HL-60/S4 treated with phorbol 12-myristate 13-acetate at 8.2 ng/mL for 4 days and 3 days (cell line): Measurements from ENCODE around the gene IFITM2.

Experiments
- in situ Hi-C: fragments of 300-500 bp; cut with MboI; formaldehyde crosslinking; loops from 2 replicates; pipeline ENCODE4 v1.15.0; 2022; ENCODE audit warnings: low sequenced_read_pairs

Gene IFITM2

DNA sequence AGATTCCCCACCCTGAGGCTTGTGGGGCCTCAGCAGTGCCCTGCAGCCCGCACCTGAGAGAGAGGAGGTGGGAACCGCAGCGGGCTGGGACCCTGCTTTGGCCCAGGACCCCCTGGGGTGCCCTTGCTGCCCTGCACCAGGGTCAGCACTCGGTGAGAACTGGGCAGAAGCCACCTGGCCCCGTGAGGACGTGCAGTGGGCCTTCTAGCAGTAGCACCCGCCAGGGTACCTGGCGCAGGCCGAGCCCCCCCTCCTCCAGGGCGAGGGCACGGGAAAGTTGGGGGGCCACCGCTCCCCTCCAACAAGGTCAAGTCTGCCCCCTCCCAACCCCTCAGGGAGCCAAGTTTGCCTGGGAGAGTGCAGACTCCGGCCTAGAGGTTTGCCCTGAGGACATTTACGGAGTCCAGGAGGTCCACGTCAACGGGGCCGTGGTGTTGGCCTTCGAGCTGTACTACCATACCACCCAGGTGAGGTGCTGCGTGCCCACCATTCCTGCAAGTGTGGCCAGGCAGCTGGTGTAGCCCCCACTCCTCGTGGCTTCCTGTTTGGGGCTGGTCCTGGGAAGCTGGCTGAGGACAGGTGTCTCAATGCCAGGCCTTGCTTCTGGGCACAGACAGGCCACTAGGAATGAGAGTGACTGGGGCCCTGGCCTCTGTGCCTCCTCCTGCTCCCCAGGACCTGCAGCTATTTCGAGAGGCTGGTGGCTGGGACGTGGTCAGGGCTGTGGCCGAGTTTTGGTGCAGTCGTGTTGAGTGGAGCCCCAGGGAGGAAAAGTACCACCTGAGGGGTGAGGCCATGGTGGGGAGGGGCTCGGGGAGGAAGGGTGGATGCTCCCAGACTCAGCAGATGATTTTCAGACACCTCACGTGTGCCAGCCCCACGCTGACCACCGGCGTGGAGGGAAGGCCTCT is 15.2 kb upstream of the IFITM2 start:
- in situ Hi-C loops, result no loop called here

- in situ Hi-C loops, result no loop called here
Measured at GRCh38 chr11:293271-293851, 14.3 kb upstream of the IFITM2 start.

- in situ Hi-C loops, result no loop called here
Measured at GRCh38 chr11:293852-294661, 13.6 kb upstream of the IFITM2 start.

DNA sequence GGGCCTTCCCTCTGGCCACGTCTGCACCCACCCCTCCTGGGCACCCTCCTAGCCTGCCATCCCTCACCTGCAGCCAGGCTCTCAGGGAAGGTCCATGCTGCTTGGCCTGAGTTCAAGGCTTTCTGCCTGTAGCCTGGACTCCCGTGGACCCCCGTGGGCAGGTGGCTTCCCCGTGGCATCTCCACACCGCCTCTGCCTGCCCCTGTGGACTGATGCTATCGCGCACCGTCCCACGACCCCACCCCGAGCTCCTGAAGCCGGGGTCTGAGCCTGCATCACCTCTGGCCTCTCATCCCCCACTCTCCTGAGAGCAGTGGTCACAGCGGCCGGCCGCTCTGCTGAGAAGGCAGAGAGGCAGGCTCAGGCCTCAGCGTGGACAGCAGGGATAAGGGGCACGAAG is 12.8 kb upstream of the IFITM2 start:
- in situ Hi-C loops, result no loop called here

DNA sequence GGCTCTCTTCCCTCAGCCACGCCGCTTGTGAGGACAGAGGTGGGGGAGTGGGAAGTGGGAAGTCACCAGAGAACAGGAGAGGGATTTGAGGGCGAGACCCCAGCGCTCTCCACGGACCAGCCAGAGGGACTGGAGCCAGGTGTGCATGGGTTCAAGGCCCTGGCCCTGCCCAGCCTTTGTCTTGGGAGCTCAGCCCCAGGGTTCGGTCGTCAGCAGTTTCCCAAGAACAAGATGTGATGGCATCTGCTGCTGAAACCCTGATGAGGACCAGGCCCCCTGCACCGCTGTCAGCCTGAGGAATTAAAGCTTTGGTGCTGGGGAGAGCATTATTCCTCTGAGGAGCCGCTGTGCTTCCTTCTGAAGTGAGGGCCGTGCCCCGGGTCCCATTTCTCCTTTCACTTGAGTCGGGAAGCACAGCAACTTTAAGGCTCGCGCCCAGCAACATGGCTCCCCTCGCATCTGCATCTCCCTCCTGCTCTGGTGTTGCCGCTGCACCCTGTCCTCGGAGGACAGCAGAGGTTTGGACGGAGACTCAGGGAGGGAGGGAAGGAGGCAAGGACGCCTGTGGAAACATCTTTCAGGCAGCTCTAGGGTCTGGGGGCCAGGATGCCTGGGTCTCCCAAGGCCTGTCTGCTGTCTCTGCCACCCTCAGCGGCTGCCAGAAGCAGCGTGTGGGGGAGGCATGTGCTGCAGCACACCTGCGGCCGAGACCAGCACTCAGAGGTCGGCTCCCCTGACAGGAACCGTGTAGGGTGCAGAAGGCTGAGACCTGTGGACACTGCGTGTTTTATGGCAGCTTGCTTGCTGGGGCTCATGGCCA is 12.1 kb upstream of the IFITM2 start:
- in situ Hi-C loops, result no loop called here

GRCh38 chr11:296171-297050 is 11.2 kb upstream of the IFITM2 start:
- in situ Hi-C loops, result no loop called here

GRCh38 chr11:297051-297585 is 10.5 kb upstream of the IFITM2 start:
- in situ Hi-C loops, result no loop called here

DNA sequence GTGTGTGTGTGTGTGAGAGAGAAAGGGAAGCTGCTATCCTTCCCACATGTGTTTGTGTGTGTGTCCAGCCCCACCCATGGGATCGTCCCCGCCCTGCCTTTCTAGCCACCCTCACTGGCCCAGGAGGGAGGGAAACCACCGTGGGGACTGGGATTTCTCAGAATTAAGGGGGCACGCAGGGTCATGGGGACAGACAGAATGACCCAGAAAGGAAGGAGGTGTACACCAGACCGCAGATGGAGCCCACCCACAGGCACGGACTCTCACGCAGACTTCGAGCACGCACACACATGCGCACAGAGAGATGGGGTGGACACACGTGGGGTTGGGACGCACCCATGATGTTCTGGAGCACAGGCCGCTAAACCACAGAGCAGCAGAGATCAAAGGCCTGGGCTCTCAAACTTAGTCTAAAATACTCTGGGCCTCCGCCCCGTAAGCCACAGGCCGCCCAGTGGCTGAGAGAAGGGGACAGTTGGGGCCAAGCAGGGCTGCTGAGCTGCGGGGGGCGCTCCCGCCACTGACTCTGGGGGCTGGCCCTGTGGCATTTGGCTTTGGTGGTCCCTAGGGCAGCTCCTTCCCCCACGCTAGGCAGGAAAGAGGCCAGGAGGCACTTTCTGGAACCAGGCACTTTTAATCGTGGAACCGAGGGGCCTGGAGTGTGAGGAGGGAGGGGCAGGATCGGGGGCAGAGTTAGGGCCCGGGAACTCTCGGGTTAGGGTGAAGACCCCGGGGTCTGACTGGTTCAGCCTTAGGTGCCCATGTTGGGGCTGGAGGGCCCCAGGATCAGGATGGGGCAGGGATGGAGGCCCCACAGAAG is 9.8 kb upstream of the IFITM2 start:
- in situ Hi-C loops, result no loop called here

GRCh38 chr11:298406-299065 is 9.1 kb upstream of the IFITM2 start:
- in situ Hi-C loops, result no loop called here

DNA sequence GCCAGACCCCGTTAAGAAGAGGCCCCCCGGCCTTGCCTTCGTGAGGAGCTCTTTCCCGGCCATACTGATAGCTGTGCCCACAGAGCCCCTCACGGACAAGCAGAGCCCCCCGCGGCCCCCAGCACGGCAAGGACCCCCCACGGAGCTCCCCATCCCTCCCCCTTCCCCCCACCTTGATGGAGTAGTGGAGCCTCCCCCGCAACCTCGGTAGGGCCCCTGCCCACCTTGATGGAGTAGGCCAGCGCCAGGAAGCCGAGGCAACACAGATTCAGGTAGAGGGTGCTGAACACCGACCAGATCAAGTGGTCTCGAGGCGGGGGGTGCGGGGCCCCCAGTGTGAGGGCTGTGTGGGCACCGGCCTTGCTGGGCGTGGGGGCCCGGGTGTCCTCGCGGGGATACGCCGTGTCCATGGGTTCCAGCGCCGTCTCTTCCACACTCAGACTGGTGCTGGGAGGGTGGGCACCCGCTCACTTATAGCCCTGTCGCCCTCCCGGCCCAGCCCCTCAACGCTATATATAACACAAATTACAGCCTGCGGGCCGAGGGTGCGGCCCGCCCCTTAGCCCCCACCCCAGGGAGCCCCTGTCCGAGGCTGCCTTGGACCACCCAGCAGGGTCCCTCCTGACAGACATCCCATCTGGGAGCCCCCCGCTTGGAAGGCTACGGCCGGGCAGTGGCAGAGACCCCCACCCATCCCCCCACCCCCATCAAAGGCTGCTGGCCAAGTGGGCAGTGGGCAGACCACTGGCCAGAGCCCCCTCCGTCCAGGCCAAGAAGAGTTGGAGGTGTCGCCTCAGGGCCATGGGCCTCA is 8.3 kb upstream of the IFITM2 start, which contains the start of gene IFITM5:
TSS of gene IFITM5 (minus strand) at position 446 of the 811 bp plus-strand sequence. CDS start at position 410, 36 bp downstream.
- in situ Hi-C loops, result no loop called here

GRCh38 chr11:299951-300735 is 7.5 kb upstream of the IFITM2 start:
- in situ Hi-C loops, result no loop called here

GRCh38 chr11:303363-303762 is 4.3 kb upstream of the IFITM2 start:
- in situ Hi-C loops, result no loop called here

DNA sequence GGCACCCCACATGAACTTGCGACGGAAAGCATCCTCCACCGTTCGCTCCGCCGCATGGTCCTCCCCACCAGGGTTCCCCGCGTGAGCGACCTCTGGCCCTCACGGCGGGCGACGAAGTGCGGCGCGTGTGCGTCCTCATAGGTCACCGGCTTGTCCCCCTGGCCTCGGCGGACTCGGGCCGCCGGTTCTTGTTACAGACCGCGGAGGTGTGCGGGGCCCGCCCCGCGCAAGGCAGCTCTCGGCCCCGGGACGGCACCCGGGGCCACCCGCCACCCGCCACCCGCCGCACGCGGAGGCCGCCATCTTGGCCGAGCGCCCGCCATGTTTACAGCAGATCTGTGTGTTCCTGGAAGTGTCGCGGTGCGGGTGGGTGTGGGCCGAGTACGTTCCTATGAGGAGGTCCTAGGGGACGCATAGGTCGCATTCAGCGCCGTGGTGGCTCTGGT is 3.5 kb upstream of the IFITM2 start:
- in situ Hi-C loops, result no loop called here

- in situ Hi-C loops, result no loop called here
Measured at GRCh38 chr11:304915-305843, 2.4 kb upstream of the IFITM2 start.

GRCh38 chr11:305844-306211 is 1.8 kb upstream of the IFITM2 start:
- in situ Hi-C loops, result no loop called here
